Duodenal mucosa (tissue), 2 donors: Measurements from ENCODE around the gene RELT.

Source experiments
- H3K27ac ChIP-seq: one replicate; pipeline ENCODE4 v1.7.0; 2013; ENCODE audit warnings: low read depth, low read length
- H3K27me3 ChIP-seq, 2 donors: one replicate each; pipeline ENCODE4 v1.7.0; 2013; ENCODE audit warnings: low read length in 2 of 2, control low read depth in 1 of 2; ENCODE audit not compliant: insufficient read depth in 2 of 2, control insufficient read depth in 1 of 2
- H3K36me3 ChIP-seq, 2 donors: one replicate each; pipeline ENCODE4 v1.7.0; 2013; ENCODE audit warnings: low read length in 2 of 2, control low read depth in 1 of 2; ENCODE audit not compliant: insufficient read depth in 2 of 2, control insufficient read depth in 1 of 2
- H3K4me1 ChIP-seq, 2 donors: one replicate each; pipeline ENCODE4 v1.7.0; 2013; ENCODE audit warnings: low read length in 2 of 2, control low read depth in 1 of 2; ENCODE audit not compliant: insufficient read depth in 2 of 2, control insufficient read depth in 1 of 2
- H3K4me3 ChIP-seq, 2 donors: one replicate each; pipeline ENCODE4 v1.7.0; 2013; ENCODE audit warnings: low read length in 2 of 2, low read depth in 1 of 2
- H3K9ac ChIP-seq, 2 donors: one replicate each; pipeline ENCODE4 v1.7.0; 2013; ENCODE audit warnings: low read length in 2 of 2, low read depth in 1 of 2
- H3K9me3 ChIP-seq, 2 donors: one replicate each; pipeline ENCODE4 v1.7.0; 2013; ENCODE audit warnings: low read length in 2 of 2, control low read depth in 1 of 2; ENCODE audit not compliant: control insufficient read depth in 1 of 2

Gene RELT

GRCh38 chr11:73401924-73402833, 26.0 kb downstream of the RELT start:
- Histone ChIP-seq H3K27ac (no peak overlapping the region), H3K4me1 (no peaks in the 10 kb centered on the region), H3K36me3 (peaks cover 7 to 10% of the 10 kb centered on the region in 2 donors), H3K4me3 (no peak overlapping the region), H3K9me3 (no peaks in the 10 kb centered on the region), H3K27me3 (no peaks in the 10 kb centered on the region), H3K9ac (no peak overlapping the region)

GRCh38 chr11:73402834-73403185, 26.6 kb downstream of the RELT start:
- H3K36me3 ChIP-seq, result peaks cover 10% of the 10 kb centered on the region in 2 donors
- H3K4me1 ChIP-seq, result no peaks in the 10 kb centered on the region
- H3K27ac ChIP-seq, result no peak overlapping the region
- no peak overlapping the region for H3K4me3 ChIP-seq
- no peak overlapping the region for H3K9ac ChIP-seq
- no peaks in the 10 kb centered on the region for H3K9me3 ChIP-seq
- no peaks in the 10 kb centered on the region for H3K27me3 ChIP-seq

GRCh38 chr11:73403541-73403940, 27.3 kb downstream of the RELT start:
- Histone ChIP-seq H3K36me3 (peaks cover 10% of the 10 kb centered on the region in 2 donors), H3K27ac (no peak overlapping the region), H3K9me3 (no peaks in the 10 kb centered on the region), H3K4me3 (no peak overlapping the region), H3K9ac (no peak overlapping the region), H3K27me3 (no peaks in the 10 kb centered on the region), H3K4me1 (no peaks in the 10 kb centered on the region)

GRCh38 chr11:73404048-73404447, 27.8 kb downstream of the RELT start:
- peaks cover 13% of the 10 kb centered on the region in 2 donors for H3K36me3 ChIP-seq
- no peaks in the 10 kb centered on the region for H3K9me3 ChIP-seq
- H3K27ac ChIP-seq, result no peak overlapping the region
- no peaks in the 10 kb centered on the region for H3K27me3 ChIP-seq
- no peak overlapping the region for H3K9ac ChIP-seq
- no peak overlapping the region for H3K4me3 ChIP-seq
- H3K4me1 ChIP-seq, result no peaks in the 10 kb centered on the region

GRCh38 chr11:73404506-73405145, 28.4 kb downstream of the RELT start:
- H3K9ac ChIP-seq, result no peak overlapping the region
- peaks cover 17 to 18% of the 10 kb centered on the region in 2 donors for H3K36me3 ChIP-seq

GRCh38 chr11:73405146-73405510, 28.9 kb downstream of the RELT start:
- Histone ChIP-seq H3K36me3 (peaks cover 18 to 21% of the 10 kb centered on the region in 2 donors), H3K9me3 (no peaks in the 10 kb centered on the region), H3K9ac (no peak overlapping the region), H3K27ac (no peak overlapping the region), H3K27me3 (no peaks in the 10 kb centered on the region), H3K4me3 (no peak overlapping the region), H3K4me1 (no peaks in the 10 kb centered on the region)

More at GRCh38 chr11:73404506-73405145, 28.4 kb downstream of the RELT start:
- H3K27me3 ChIP-seq, result no peaks in the 10 kb centered on the region
- no peaks in the 10 kb centered on the region for H3K9me3 ChIP-seq
- no peak overlapping the region for H3K4me3 ChIP-seq
- H3K27ac ChIP-seq, result no peak overlapping the region
- no peaks in the 10 kb centered on the region for H3K4me1 ChIP-seq

- Histone ChIP-seq H3K9me3 (no peaks in the 10 kb centered on the region), H3K27me3 (no peaks in the 10 kb centered on the region), H3K4me1 (no peaks in the 10 kb centered on the region), H3K27ac (no peak overlapping the region), H3K4me3 (no peak overlapping the region), H3K36me3 (peaks cover 18 to 21% of the 10 kb centered on the region in 2 donors), H3K9ac (no peak overlapping the region)
Observed at GRCh38 chr11:73406131-73406530, 29.9 kb downstream of the RELT start.

- H3K27ac ChIP-seq, result no peak overlapping the region
- no peaks in the 10 kb centered on the region for H3K27me3 ChIP-seq
- H3K36me3 ChIP-seq, result peaks cover 16 to 21% of the 10 kb centered on the region in 2 donors
- H3K4me3 ChIP-seq, result no peak overlapping the region
- H3K4me1 ChIP-seq, result no peaks in the 10 kb centered on the region
- H3K9ac ChIP-seq, result no peak overlapping the region
- no peaks in the 10 kb centered on the region for H3K9me3 ChIP-seq
Observed at GRCh38 chr11:73406619-73407018, 30.4 kb downstream of the RELT start.

GRCh38 chr11:73409431-73409830, 33.2 kb downstream of the RELT start:
- no peak overlapping the region for H3K27ac ChIP-seq
- peaks cover 15 to 21% of the 10 kb centered on the region in 2 donors for H3K36me3 ChIP-seq
- no peaks in the 10 kb centered on the region for H3K27me3 ChIP-seq
- peaks cover 0 to under 1% of the 10 kb centered on the region in 2 donors for H3K4me1 ChIP-seq
- H3K9me3 ChIP-seq, result no peaks in the 10 kb centered on the region
- H3K9ac ChIP-seq, result no peak overlapping the region
- H3K4me3 ChIP-seq, result no peak overlapping the region

- peaks cover 0 to 12% of the 10 kb centered on the region in 2 donors for H3K4me1 ChIP-seq
- H3K27me3 ChIP-seq, result no peaks in the 10 kb centered on the region
- no peak overlapping the region for H3K4me3 ChIP-seq
- H3K9ac ChIP-seq, result no peak overlapping the region
- peaks cover 8 to 17% of the 10 kb centered on the region in 2 donors for H3K36me3 ChIP-seq
- H3K27ac ChIP-seq, result no peak overlapping the region
- H3K9me3 ChIP-seq, result no peaks in the 10 kb centered on the region
Observed at GRCh38 chr11:73410627-73411026, 34.4 kb downstream of the RELT start.
